GM23338 (cell line): ENCODE measurements around the gene VANGL1.

Source experiments
- CTCF ChIP-seq, 2 experiments: fragments of 200-600 bp in 1 of 2; sonication (generic) in 1 of 2; conservative IDR thresholded peaks; 2 replicates each; pipeline versions ENCODE4 v1.5.1 to v1.6.1; 2016 to 2017; ENCODE audit warnings: antibody characterized with exemption in 2 of 2, low read depth in 2 of 2, mild to moderate bottlenecking in 2 of 2, moderate library complexity in 1 of 2
- EZH2 ChIP-seq: fragments of 200-600 bp; sonication (generic); IDR thresholded peaks from one replicate; pipeline ENCODE4 v1.8.0; 2017; ENCODE audit warnings: antibody characterized with exemption, mild to moderate bottlenecking, low read depth; ENCODE audit not compliant: unreplicated experiment
- EZH2phosphoT487 ChIP-seq: fragments of 200-600 bp; sonication (generic); IDR thresholded peaks from one replicate; pipeline ENCODE4 v1.8.1; 2018; ENCODE audit warnings: antibody characterized with exemption; ENCODE audit not compliant: unreplicated experiment
- JUNB ChIP-seq: IDR thresholded peaks from one replicate; pipeline ENCODE4 v1.6.1; 2016; ENCODE audit warnings: antibody characterized with exemption; ENCODE audit not compliant: unreplicated experiment
- POLR2AphosphoS5 ChIP-seq: IDR thresholded peaks from 2 replicates; pipeline ENCODE4 v1.6.1; 2016; ENCODE audit warnings: antibody characterized with exemption, low read depth
- REST ChIP-seq: IDR thresholded peaks from one replicate; pipeline ENCODE4 v1.6.1; 2018; ENCODE audit warnings: antibody characterized with exemption; ENCODE audit not compliant: unreplicated experiment
- STAT1 ChIP-seq: IDR thresholded peaks from one replicate; pipeline ENCODE4 v1.6.1; 2016; ENCODE audit warnings: antibody characterized with exemption; ENCODE audit not compliant: unreplicated experiment

GRCh38 chr1:115678141-115678540, 36.4 kb downstream of the VANGL1 start:
- TF ChIP-seq EZH2phosphoT487 (no peak), CTCF (conservative IDR thresholded peaks at IDR 0.05; ENCODE audit: low read depth in 2 of 2) (no peak), POLR2AphosphoS5 (no peak), EZH2 (no peak), JUNB (no peak), STAT1 (no peak), REST (no peak)
